Stomach (tissue), 4 donors: Measurements from ENCODE around the gene GOLPH3.

Source experiments
- CTCF ChIP-seq, 7 experiments: fragments of 450-650 bp in 4 of 7; fragments of 200-600 bp in 3 of 7; sonication (generic) in 3 of 7; IDR thresholded peaks; one replicate each; pipeline ENCODE4 v1.5.1; 2016 to 2019; ENCODE audit warnings: antibody characterized with exemption in 7 of 7, control low read depth in 2 of 7, mild to moderate bottlenecking in 1 of 7
- POLR2A ChIP-seq, 4 donors: fragments of 450-650 bp; IDR thresholded peaks; one replicate each; pipeline ENCODE4 v1.6.1; 2016; ENCODE audit warnings: antibody characterized with exemption in 4 of 4, control low read depth in 2 of 4, mild to moderate bottlenecking in 1 of 4, moderate library complexity in 1 of 4
- POLR2AphosphoS5 ChIP-seq, 3 donors: sonication (generic); formaldehyde crosslinking; IDR thresholded peaks; one replicate each; pipeline ENCODE4 v1.6.1; 2016; ENCODE audit warnings: antibody characterized with exemption in 3 of 3

DNA sequence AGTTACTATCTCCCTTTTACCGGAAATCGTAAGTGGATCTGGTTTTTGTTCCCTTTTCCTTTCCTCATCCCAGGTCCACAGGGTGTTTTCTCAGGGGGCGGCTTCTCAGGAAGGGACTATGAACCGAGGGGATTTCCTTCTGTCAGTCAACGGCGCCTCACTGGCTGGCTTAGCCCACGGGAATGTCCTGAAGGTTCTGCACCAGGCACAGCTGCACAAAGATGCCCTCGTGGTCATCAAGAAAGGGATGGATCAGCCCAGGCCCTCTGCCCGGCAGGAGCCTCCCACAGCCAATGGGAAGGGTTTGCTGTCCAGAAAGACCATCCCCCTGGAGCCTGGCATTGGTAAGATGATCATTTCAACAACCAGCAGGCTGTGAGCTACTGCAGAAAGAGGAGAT is 75.8 kb downstream of the GOLPH3 start:
- TF ChIP-seq CTCF (IDR thresholded peaks at IDR 0.05) (no peak), POLR2AphosphoS5 (IDR thresholded peaks at IDR 0.05) (no peak), POLR2A (IDR thresholded peaks at IDR 0.05) (no peak)
